ENCODE measurements around the gene PLEK2. TPM values are rescaled to one million over a fixed set of nuclear protein-coding genes. Genes with fewer than 3 reads are reported as not detected.
"Not testable (repeated sequence)": the region's sequence is repeated elsewhere in the genome, so short reads cannot be mapped to it uniquely, and the experiment has no call there.

The PLEK2 gene
- total RNA-seq, 1 donor from 2014 or later, result 0.53 TPM

GRCh38 chr14:67453575-67454300 lies 41.8 kb upstream of the PLEK2 start:
- H3K27me3 ChIP-seq, result no peaks in the 10 kb centered on the region
- H3K4me1 ChIP-seq, result no peaks in the 10 kb centered on the region
- H3K4me3 ChIP-seq, result no peak overlapping the region
- intact Hi-C loops (cut with DNase I), result no loop called here
- H3K27ac ChIP-seq, result no peak overlapping the region
- TF ChIP-seq CTCF (IDR thresholded peaks at IDR 0.05), result no peak
- DNase-seq (ENCODE audit: low spot score in 2 of 2), result no peak
- H3K9me3 ChIP-seq, result no peaks in the 10 kb centered on the region
- H3K36me3 ChIP-seq, result no peaks in the 10 kb centered on the region

GRCh38 chr14:67451667-67452066 lies 39.7 kb upstream of the PLEK2 start:
- intact Hi-C loops (cut with DNase I); DNase-seq (ENCODE audit: low spot score in 2 of 2); H3K4me1 ChIP-seq: not testable (repeated sequence)

GRCh38 chr14:67449096-67449495 lies 37.1 kb upstream of the PLEK2 start:
- no peak for DNase-seq (ENCODE audit: low spot score in 2 of 2)
- H3K27ac ChIP-seq, result no peak overlapping the region
- no peak for TF ChIP-seq CTCF (IDR thresholded peaks at IDR 0.05)
- no peaks in the 10 kb centered on the region for H3K36me3 ChIP-seq
- H3K4me3 ChIP-seq, result no peak overlapping the region
- no peaks in the 10 kb centered on the region for H3K27me3 ChIP-seq
- intact Hi-C loops (cut with DNase I), result no loop called here
- H3K4me1 ChIP-seq, result no peaks in the 10 kb centered on the region
- no peaks in the 10 kb centered on the region for H3K9me3 ChIP-seq

More at GRCh38 chr14:67451667-67452066, 39.7 kb upstream of the PLEK2 start:
- not testable (repeated sequence) for H3K4me3 ChIP-seq, H3K27me3 ChIP-seq, H3K9me3 ChIP-seq, H3K27ac ChIP-seq, H3K36me3 ChIP-seq

- TF ChIP-seq CTCF (IDR thresholded peaks at IDR 0.05), result no peak
- Histone ChIP-seq H3K27ac (no peak overlapping the region), H3K4me1 (no peaks in the 10 kb centered on the region), H3K4me3 (no peak overlapping the region), H3K27me3 (no peaks in the 10 kb centered on the region), H3K9me3 (no peaks in the 10 kb centered on the region), H3K36me3 (no peaks in the 10 kb centered on the region)
- intact Hi-C loops (cut with DNase I), result no loop called here
- no peak for DNase-seq (ENCODE audit: low spot score in 2 of 2)
These were observed 35.0 kb upstream of the PLEK2 start for GRCh38 chr14:67447033-67447381.

GRCh38 chr14:67446371-67447032 lies 34.5 kb upstream of the PLEK2 start:
- no peak for DNase-seq (ENCODE audit: low spot score in 2 of 2)
- H3K4me3 ChIP-seq, result no peak overlapping the region
- no peaks in the 10 kb centered on the region for H3K4me1 ChIP-seq
- no peak for TF ChIP-seq CTCF (IDR thresholded peaks at IDR 0.05)
- no peaks in the 10 kb centered on the region for H3K27me3 ChIP-seq
- H3K36me3 ChIP-seq, result no peaks in the 10 kb centered on the region
- no peaks in the 10 kb centered on the region for H3K9me3 ChIP-seq
- no peak overlapping the region for H3K27ac ChIP-seq
- intact Hi-C loops (cut with DNase I), result no loop called here

GRCh38 chr14:67444395-67444794 lies 32.4 kb upstream of the PLEK2 start:
- H3K27me3 ChIP-seq, result no peaks in the 10 kb centered on the region
- H3K27ac ChIP-seq, result no peak overlapping the region
- no peaks in the 10 kb centered on the region for H3K9me3 ChIP-seq
- no peak for DNase-seq (ENCODE audit: low spot score in 2 of 2)
- H3K4me1 ChIP-seq, result no peaks in the 10 kb centered on the region
- H3K4me3 ChIP-seq, result no peak overlapping the region
- intact Hi-C loops (cut with DNase I), result no loop called here
- TF ChIP-seq CTCF (IDR thresholded peaks at IDR 0.05), result no peak
- no peaks in the 10 kb centered on the region for H3K36me3 ChIP-seq
